IMR-90 (cell line): Measurements from ENCODE around the gene ERCC6. TPM values are rescaled to one million over a fixed set of nuclear protein-coding genes. Genes with fewer than 3 reads are reported as not detected.

Experiments used
- ATAC-seq: fragments of 200-7000 bp; cut with Tn5 transposase; 2 replicates; pipeline ENCODE4 v1.9.1; 2020; ENCODE audit warnings: low read depth, mild to moderate bottlenecking, moderate library complexity
- BruUV-seq: library from RNA; stranded (reverse); fragments of 400-500 nt; replicated peaks from 2 replicates; lab custom pipeline; 2021; lab: Mats Ljungman, UMichigan
- CTCF ChIA-PET: fragments of 300-600 bp; formaldehyde crosslinking; extraction: SDS; loops from one replicate; lab custom pipeline; 2021; ENCODE audit warnings: antibody characterized with exemption; lab: Yijun Ruan, JAX
- POLR2A ChIA-PET: fragments of 300-600 bp; sonication (Branson Sonifier 250); formaldehyde crosslinking; loops from one replicate; lab custom pipeline; 2022; ENCODE audit warnings: antibody characterized with exemption; ENCODE audit not compliant: unreplicated experiment; lab: Charles Lee
- DNase-seq: peaks from one replicate; pipeline ENCODE4 v3.0.0; 2013
- H2AFZ ChIP-seq: replicated peaks from 2 replicates; pipeline ENCODE3; 2013; ENCODE audit warnings: low read length, mild to moderate bottlenecking; ENCODE audit not compliant: poor library complexity
- H2AK5ac ChIP-seq: 2 replicates; pipeline ENCODE4 v1.6.1; 2013; ENCODE audit warnings: low read depth, low read length, inconsistent platforms
- H2AK9ac ChIP-seq: replicated peaks from 2 replicates; pipeline ENCODE3; 2013; ENCODE audit warnings: mild to moderate bottlenecking, low read depth, low read length, moderate library complexity; ENCODE audit not compliant: poor library complexity
- H2BK120ac ChIP-seq: 2 replicates; pipeline ENCODE4 v1.6.1; 2013; ENCODE audit warnings: low read depth, low read length, inconsistent platforms
- H2BK15ac ChIP-seq: 3 replicates; pipeline ENCODE4 v1.6.1; 2013; ENCODE audit warnings: low read depth, low read length, inconsistent platforms
- H2BK20ac ChIP-seq: 2 replicates; pipeline ENCODE4 v1.6.1; 2013; ENCODE audit warnings: low read depth, mild to moderate bottlenecking, inconsistent platforms, low read length, moderate library complexity
- H2BK5ac ChIP-seq: 2 replicates; pipeline ENCODE4 v1.6.1; 2013; ENCODE audit warnings: mild to moderate bottlenecking, low read depth, low read length, inconsistent platforms; ENCODE audit not compliant: poor library complexity, severe bottlenecking
- H3K14ac ChIP-seq: replicated peaks from 2 replicates; pipeline ENCODE4 v1.6.1; 2013; ENCODE audit warnings: low read depth, low read length, inconsistent platforms
- H3K18ac ChIP-seq: 2 replicates; pipeline ENCODE4 v1.6.1; 2013; ENCODE audit warnings: low read depth, low read length, control low read depth
- H3K23ac ChIP-seq: 2 replicates; pipeline ENCODE4 v1.6.1; 2013; ENCODE audit warnings: low read depth, low read length, inconsistent platforms
- H3K27ac ChIP-seq: 2 replicates; pipeline ENCODE4 v1.5.1; 2013; ENCODE audit warnings: mild to moderate bottlenecking, control low read depth, low read length; ENCODE audit not compliant: insufficient read depth
- H3K27me3 ChIP-seq: 2 replicates; pipeline ENCODE4 v1.6.1; 2013; ENCODE audit warnings: low read length; ENCODE audit not compliant: control insufficient read depth, insufficient read depth
- H3K36me3 ChIP-seq: 2 replicates; pipeline ENCODE4 v1.6.1; 2013; ENCODE audit warnings: low read length, mixed read lengths; ENCODE audit not compliant: control insufficient read depth, insufficient read depth
- H3K4ac ChIP-seq: 2 replicates; pipeline ENCODE4 v1.6.1; 2013; ENCODE audit warnings: low read depth, low read length, inconsistent platforms
- H3K4me1 ChIP-seq: 2 replicates; pipeline ENCODE4 v1.6.1; 2013; ENCODE audit warnings: low read length, mixed read lengths; ENCODE audit not compliant: control insufficient read depth, insufficient read depth
- H3K4me2 ChIP-seq: 2 replicates; pipeline ENCODE4 v1.6.1; 2013; ENCODE audit warnings: low read depth, mild to moderate bottlenecking, control low read depth, low read length, moderate library complexity
- H3K4me3 ChIP-seq: 2 replicates; pipeline ENCODE4 v1.5.1; 2013; ENCODE audit warnings: low read depth, mild to moderate bottlenecking, control low read depth, low read length, moderate library complexity; ENCODE audit not compliant: insufficient read depth
- H3K56ac ChIP-seq: 2 replicates; pipeline ENCODE4 v1.6.1; 2013; ENCODE audit warnings: low read length, inconsistent platforms; ENCODE audit not compliant: insufficient read depth; ENCODE audit errors: extremely low read depth
- H3K79me1 ChIP-seq, 2 experiments: 2 replicates each; pipeline ENCODE4 v1.6.1; 2013; ENCODE audit warnings: low read length in 2 of 2, inconsistent platforms in 1 of 2, low read depth in 1 of 2
- H3K9ac ChIP-seq: 2 replicates; pipeline ENCODE4 v1.6.1; 2013; ENCODE audit warnings: low read depth, low read length, control low read depth
- H3K9me1 ChIP-seq: 2 replicates; pipeline ENCODE4 v1.6.1; 2013; ENCODE audit warnings: low read length, inconsistent platforms; ENCODE audit not compliant: insufficient read depth
- H3K9me3 ChIP-seq: 2 replicates; pipeline ENCODE4 v1.6.1; 2013; ENCODE audit warnings: low read length; ENCODE audit not compliant: control insufficient read depth, insufficient read depth
- H4K20me1 ChIP-seq: 2 replicates; pipeline ENCODE4 v1.6.1; 2013; ENCODE audit warnings: low read length, inconsistent platforms; ENCODE audit not compliant: insufficient read depth
- H4K5ac ChIP-seq: 2 replicates; pipeline ENCODE4 v1.6.1; 2013; ENCODE audit warnings: mild to moderate bottlenecking, low read depth, low read length, control low read depth
- H4K8ac ChIP-seq, 2 experiments: 2 replicates each; pipeline ENCODE4 v1.6.1; 2013; ENCODE audit warnings: low read depth in 2 of 2, low read length in 2 of 2, control low read depth in 1 of 2, inconsistent platforms in 1 of 2
- H4K91ac ChIP-seq: 2 replicates; pipeline ENCODE4 v1.6.1; 2013; ENCODE audit warnings: low read depth, low read length, inconsistent platforms; ENCODE audit not compliant: insufficient read depth
- ELK1 ChIP-seq: fragments of 150-350 bp; IDR thresholded peaks from 2 replicates; pipeline ENCODE4 v1.6.1; 2016; ENCODE audit warnings: low read depth, mild to moderate bottlenecking, low read length, moderate library complexity, borderline replicate concordance
- RAD21 ChIP-seq: IDR thresholded peaks from 2 replicates; pipeline ENCODE4 v1.6.1; 2012; ENCODE audit warnings: low read length, improper control_type of control experiment
- SMC3 ChIP-seq: fragments of 150-350 bp; IDR thresholded peaks from 2 replicates; pipeline ENCODE4 v1.6.1; 2016; ENCODE audit warnings: low read depth, mild to moderate bottlenecking, antibody characterized with exemption, low read length, moderate library complexity
- WGBS, 2 experiments: methylation state at CpG; one replicate each; pipeline versions ENCODE4 v1.1.5 to v1.1.7; 2013; ENCODE audit warnings: missing lambda C conversion rate in 2 of 2; ENCODE audit not compliant: insufficient read length in 1 of 2; ENCODE audit errors: extremely low coverage in 2 of 2; 5-methylcytosine and 5-hydroxymethylcytosine counted together
- dilution Hi-C: fragments of 300-500 bp; cut with HindIII; formaldehyde crosslinking; loops from one replicate; pipeline ENCODE4 v1.14.3; 2018; ENCODE audit warnings: low sequenced_read_pairs; ENCODE audit not compliant: unreplicated experiment
- in situ Hi-C: fragments of 300-500 bp; cut with MboI; formaldehyde crosslinking; loops from 3 replicates; pipeline ENCODE4 v1.14.3; 2019; ENCODE audit warnings: low sequenced_read_pairs, inconsistent platforms, mixed read lengths
- intact Hi-C: fragments of 100-400 bp; cut with micrococcal nuclease; formaldehyde crosslinking; loops from 2 replicates; pipeline ENCODE4 v1.10.0; 2022
- polyA plus RNA-seq, 3 experiments: library from polyadenylated mRNA; depleted of rRNA; stranded (reverse); fragments of >200 nt; gene quantifications; 2 replicates each; pipeline ENCODE4 v1.2.3, GENCODE V29; 2012; ENCODE audit warnings: low replicate concordance in 1 of 3
- total RNA-seq: library from RNA; depleted of rRNA; stranded (reverse); fragments of >200 nt; gene quantifications from 2 replicates; pipeline ENCODE4 v1.2.3, GENCODE V29; 2012

Gene ERCC6
- total and polyA plus RNA-seq, 2 of the 4 experiments (the other 2 are of a cell fraction) = 7.3 to 14.9 TPM

- POLR2A ChIA-PET = no interaction called here
- CTCF ChIA-PET = interaction anchor here (0.7 to 0.8 kb wide), 2 partner anchors 23 to 78 kb away, joined by 3 to 4 read pairs; no protein-coding TSS in a partner anchor
Measured at GRCh38 chr10:49568235-49568634, 29.3 kb upstream of the ERCC6 start.

More at GRCh38 chr10:49568235-49568634, 29.3 kb upstream of the ERCC6 start:
- no peak overlapping the region for H3K27ac ChIP-seq
- dilution Hi-C loops (no loop called here), in situ Hi-C loops (no loop called here), intact Hi-C loops (no loop called here)
- H2AK5ac ChIP-seq = no peak overlapping the region
- H3K36me3 ChIP-seq = no peaks in the 10 kb centered on the region
- H4K8ac ChIP-seq = no peak overlapping the region
- ATAC-seq (no peak), DNase-seq (peak; percentile 11)
- no peaks in the 10 kb centered on the region for H3K79me1 ChIP-seq
- no peak overlapping the region for H2BK120ac ChIP-seq
- no peak overlapping the region for H4K5ac ChIP-seq
- H4K20me1 ChIP-seq = no peaks in the 10 kb centered on the region
- H3K9me1 ChIP-seq = no peaks in the 10 kb centered on the region; the same call in 1 of the 2 replicates
- 60% methylated on average over 1 of the region's 2 CpGs; no CpG with 5 or more reads in 1 of the 2 experiments for WGBS, 2 experiments
- H3K4me1 ChIP-seq = no peaks in the 10 kb centered on the region; the same call in 1 of the 2 replicates
- peaks cover 5% of the 10 kb centered on the region for H3K9me3 ChIP-seq
- no peak overlapping the region for H2BK20ac ChIP-seq
- no peak overlapping the region for H2AK9ac ChIP-seq
- TF ChIP-seq ELK1 (no peak), SMC3 (no peak), RAD21 (no peak)
- H2BK15ac ChIP-seq = no peak overlapping the region
- no peak overlapping the region for H2AFZ ChIP-seq
- no peak overlapping the region for H3K56ac ChIP-seq
- H3K27me3 ChIP-seq = peaks cover 2% of the 10 kb centered on the region; the same call in 1 of the 2 replicates
- H3K9ac ChIP-seq = no peak overlapping the region
- no peak overlapping the region for H3K4ac ChIP-seq
- no TSS peak for BruUV-seq
- H4K91ac ChIP-seq = no peak overlapping the region
- peak overlapping the region; percentile 58 for H2BK5ac ChIP-seq
- H3K4me2 ChIP-seq = peak overlapping the region; percentile 66; the same call in 1 of the 2 replicates
- no peak overlapping the region for H3K14ac ChIP-seq
- no peak overlapping the region for H3K23ac ChIP-seq
- peak overlapping the region; percentile 7; the same call in 1 of the 2 replicates for H3K18ac ChIP-seq
- no peak overlapping the region for H3K4me3 ChIP-seq
